ENCODE data around the gene EPM2A.

DNA sequence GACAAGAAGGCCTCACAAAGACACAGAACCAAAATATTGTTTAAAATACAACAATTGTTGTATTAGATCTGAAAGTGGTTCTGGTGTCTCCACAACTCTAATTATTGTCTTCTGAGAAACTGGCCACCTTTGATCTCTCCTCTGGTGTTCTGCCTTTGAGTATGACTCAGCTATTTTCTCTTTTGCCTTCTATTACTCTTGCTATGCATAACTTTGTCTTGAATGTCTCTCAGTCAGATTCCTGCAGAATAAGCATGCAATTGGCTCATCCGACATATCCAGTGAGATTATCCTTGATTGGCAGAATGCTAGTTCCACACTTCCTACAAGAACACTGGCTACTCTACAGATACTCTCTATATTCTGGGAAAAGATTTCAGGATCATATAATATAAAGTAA lies 14.3 kb upstream of the EPM2A start:
- TF ChIP-seq, protein P1, sequence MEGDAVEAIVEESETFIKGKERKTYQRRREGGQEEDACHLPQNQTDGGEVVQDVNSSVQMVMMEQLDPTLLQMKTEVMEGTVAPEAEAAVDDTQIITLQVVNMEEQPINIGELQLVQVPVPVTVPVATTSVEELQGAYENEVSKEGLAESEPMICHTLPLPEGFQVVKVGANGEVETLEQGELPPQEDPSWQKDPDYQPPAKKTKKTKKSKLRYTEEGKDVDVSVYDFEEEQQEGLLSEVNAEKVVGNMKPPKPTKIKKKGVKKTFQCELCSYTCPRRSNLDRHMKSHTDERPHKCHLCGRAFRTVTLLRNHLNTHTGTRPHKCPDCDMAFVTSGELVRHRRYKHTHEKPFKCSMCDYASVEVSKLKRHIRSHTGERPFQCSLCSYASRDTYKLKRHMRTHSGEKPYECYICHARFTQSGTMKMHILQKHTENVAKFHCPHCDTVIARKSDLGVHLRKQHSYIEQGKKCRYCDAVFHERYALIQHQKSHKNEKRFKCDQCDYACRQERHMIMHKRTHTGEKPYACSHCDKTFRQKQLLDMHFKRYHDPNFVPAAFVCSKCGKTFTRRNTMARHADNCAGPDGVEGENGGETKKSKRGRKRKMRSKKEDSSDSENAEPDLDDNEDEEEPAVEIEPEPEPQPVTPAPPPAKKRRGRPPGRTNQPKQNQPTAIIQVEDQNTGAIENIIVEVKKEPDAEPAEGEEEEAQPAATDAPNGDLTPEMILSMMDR (conservative IDR thresholded peaks at IDR 0.05; ENCODE audit: low read length) = no peak
- no peak for TF ChIP-seq EZH2phosphoT487 (IDR thresholded peaks at IDR 0.05; ENCODE audit: borderline replicate concordance, low read depth, low read length)

Data from OCI-LY7 (cell line).